Peyer's patch (tissue), 4 donors: Measurements from ENCODE around the gene CDH4. TPM values are rescaled to one million over a fixed set of nuclear protein-coding genes. Genes with fewer than 3 reads are reported as not detected.

Experiments
- DNase-seq, 3 donors: peaks; one replicate each; pipeline ENCODE4 v3.0.0-alpha.2; 2017 to 2019
- H3K27ac ChIP-seq, 4 donors: fragments of 200-600 bp; sonication (generic); one replicate each; pipeline ENCODE4 v1.5.1; 2016 to 2019
- H3K27me3 ChIP-seq, 2 donors: fragments of 200-600 bp; sonication (generic); one replicate each; pipeline ENCODE4 v1.5.1; 2019
- H3K36me3 ChIP-seq, 3 donors: fragments of 200-600 bp; sonication (generic); one replicate each; pipeline ENCODE4 v1.5.1; 2016 to 2019
- H3K4me1 ChIP-seq, 4 donors: fragments of 200-600 bp; sonication (generic); one replicate each; pipeline ENCODE4 v1.5.1; 2016 to 2019
- H3K4me3 ChIP-seq, 4 donors: fragments of 200-600 bp; sonication (generic); 1 replicate in 3 of 4; 2 replicates in 1 of 4; pipeline ENCODE4 v1.5.1; 2016 to 2019; ENCODE audit warnings: mild to moderate bottlenecking in 1 of 4
- H3K9me3 ChIP-seq, 4 donors: fragments of 200-600 bp; sonication (generic); one replicate each; pipeline ENCODE4 v1.5.1; 2016 to 2019; ENCODE audit warnings: mild to moderate bottlenecking in 1 of 4
- POLR2A ChIP-seq, 2 donors: fragments of 450-650 bp; IDR thresholded peaks; one replicate each; pipeline ENCODE4 v1.5.1; 2017; ENCODE audit warnings: antibody characterized with exemption in 2 of 2, mild to moderate bottlenecking in 2 of 2, moderate library complexity in 2 of 2
- total RNA-seq, 4 donors: library from RNA; depleted of rRNA; stranded (reverse); fragments of >200 nt; gene quantifications; one replicate each; pipeline ENCODE4 v1.1.0, GENCODE V29; 2016
- TF ChIP-seq, protein P1 (sequence below), 6 experiments: fragments of 450-650 bp in 4 of 6; fragments of 200-600 bp in 2 of 6; sonication (generic) in 1 of 6; IDR thresholded peaks; one replicate each; pipeline ENCODE4 v1.5.1; 2017 to 2019; ENCODE audit warnings: antibody characterized with exemption in 6 of 6, mild to moderate bottlenecking in 3 of 6, moderate library complexity in 1 of 6

The CDH4 gene
- total RNA-seq, 4 donors from 2014 or later: 0.27 TPM; not detected in 3

DNA sequence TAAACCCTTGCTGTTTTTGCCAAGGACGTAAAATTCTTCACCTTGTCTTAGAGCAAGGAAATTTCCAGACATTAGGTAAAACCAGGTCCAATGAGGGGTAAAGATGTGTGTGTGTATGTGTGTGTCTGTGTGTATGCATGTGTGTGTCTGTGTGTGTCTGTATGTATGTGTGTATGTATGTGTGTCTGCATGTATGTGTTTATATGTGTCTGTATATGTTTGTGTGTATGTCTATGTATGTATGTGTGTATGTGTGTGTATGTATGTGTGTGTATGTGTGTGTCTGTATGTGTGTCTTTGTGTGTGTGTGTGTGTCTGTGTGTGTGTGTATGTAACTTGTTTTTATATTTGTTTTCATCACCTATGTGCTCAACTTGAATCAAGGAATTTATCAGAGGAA, 439.9 kb downstream of the CDH4 start:
- no peaks in the 10 kb centered on the region for H3K9me3 ChIP-seq
- TF ChIP-seq, protein P1, sequence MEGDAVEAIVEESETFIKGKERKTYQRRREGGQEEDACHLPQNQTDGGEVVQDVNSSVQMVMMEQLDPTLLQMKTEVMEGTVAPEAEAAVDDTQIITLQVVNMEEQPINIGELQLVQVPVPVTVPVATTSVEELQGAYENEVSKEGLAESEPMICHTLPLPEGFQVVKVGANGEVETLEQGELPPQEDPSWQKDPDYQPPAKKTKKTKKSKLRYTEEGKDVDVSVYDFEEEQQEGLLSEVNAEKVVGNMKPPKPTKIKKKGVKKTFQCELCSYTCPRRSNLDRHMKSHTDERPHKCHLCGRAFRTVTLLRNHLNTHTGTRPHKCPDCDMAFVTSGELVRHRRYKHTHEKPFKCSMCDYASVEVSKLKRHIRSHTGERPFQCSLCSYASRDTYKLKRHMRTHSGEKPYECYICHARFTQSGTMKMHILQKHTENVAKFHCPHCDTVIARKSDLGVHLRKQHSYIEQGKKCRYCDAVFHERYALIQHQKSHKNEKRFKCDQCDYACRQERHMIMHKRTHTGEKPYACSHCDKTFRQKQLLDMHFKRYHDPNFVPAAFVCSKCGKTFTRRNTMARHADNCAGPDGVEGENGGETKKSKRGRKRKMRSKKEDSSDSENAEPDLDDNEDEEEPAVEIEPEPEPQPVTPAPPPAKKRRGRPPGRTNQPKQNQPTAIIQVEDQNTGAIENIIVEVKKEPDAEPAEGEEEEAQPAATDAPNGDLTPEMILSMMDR (IDR thresholded peaks at IDR 0.05): no peak
- no peak for TF ChIP-seq POLR2A (IDR thresholded peaks at IDR 0.05)
- no peaks in the 10 kb centered on the region for H3K27me3 ChIP-seq
- H3K4me1 ChIP-seq: no peaks in the 10 kb centered on the region
- DNase-seq: no peak
- no peaks in the 10 kb centered on the region for H3K36me3 ChIP-seq
- no peak overlapping the region for H3K4me3 ChIP-seq
- no peak overlapping the region for H3K27ac ChIP-seq

DNA sequence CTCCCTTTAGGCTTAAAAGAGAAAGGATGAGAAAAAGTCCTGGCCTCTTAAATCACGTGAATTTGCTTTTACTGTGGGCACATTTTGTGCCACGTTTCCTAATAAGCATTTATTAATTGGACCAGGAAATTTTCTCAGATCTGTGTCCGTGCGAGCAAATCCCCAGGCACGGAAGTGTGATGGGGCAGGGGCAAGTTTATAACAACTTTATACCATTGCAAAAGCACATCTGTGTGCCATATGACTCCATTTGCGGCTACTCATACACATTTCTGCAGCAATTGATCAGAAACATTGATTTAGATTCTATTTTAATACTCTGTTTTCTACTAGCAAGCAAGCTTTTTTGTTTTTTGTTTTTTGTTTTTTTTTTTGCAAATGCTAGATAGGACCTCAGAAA, 440.4 kb downstream of the CDH4 start:
- H3K36me3 ChIP-seq: no peaks in the 10 kb centered on the region
- no peak overlapping the region for H3K27ac ChIP-seq
- no peak for TF ChIP-seq POLR2A (IDR thresholded peaks at IDR 0.05)
- H3K27me3 ChIP-seq: no peaks in the 10 kb centered on the region
- H3K4me1 ChIP-seq: no peaks in the 10 kb centered on the region
- no peak overlapping the region for H3K4me3 ChIP-seq
- no peak for DNase-seq
- H3K9me3 ChIP-seq: no peaks in the 10 kb centered on the region

DNA sequence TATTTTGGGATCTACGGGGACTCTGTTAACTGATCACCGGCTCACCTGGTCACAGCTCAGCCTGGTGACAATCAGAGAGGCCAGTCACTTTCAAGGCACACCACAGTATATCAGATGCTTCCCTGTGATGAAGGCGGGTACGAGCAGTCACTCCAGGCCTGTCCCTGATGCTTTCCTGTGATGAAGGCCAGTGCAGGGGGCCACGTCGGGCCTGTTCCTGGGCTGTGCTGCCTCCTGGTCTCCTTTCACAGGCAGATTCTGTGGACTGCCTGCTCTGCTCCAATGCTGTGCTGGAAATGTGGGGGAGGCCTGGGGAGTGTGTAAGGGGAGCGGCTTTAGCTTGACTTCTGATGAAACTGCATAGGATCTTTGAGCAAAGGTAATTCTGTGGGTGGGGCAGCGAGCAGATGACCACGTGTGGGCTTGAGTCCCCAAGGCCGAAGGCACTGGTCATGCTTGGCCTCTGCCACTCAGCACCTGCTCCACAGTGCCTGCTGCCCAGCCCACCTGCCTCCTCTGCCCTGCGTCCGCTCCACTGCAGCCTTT, 441.1 kb downstream of the CDH4 start:
- H3K27me3 ChIP-seq: no peaks in the 10 kb centered on the region
- H3K36me3 ChIP-seq: no peaks in the 10 kb centered on the region
- DNase-seq: no peak
- no peak overlapping the region for H3K4me3 ChIP-seq
- no peaks in the 10 kb centered on the region for H3K9me3 ChIP-seq
- TF ChIP-seq, protein P1 (IDR thresholded peaks at IDR 0.05): no peak
- no peak for TF ChIP-seq POLR2A (IDR thresholded peaks at IDR 0.05)
- no peak overlapping the region for H3K27ac ChIP-seq
- no peaks in the 10 kb centered on the region for H3K4me1 ChIP-seq

DNA sequence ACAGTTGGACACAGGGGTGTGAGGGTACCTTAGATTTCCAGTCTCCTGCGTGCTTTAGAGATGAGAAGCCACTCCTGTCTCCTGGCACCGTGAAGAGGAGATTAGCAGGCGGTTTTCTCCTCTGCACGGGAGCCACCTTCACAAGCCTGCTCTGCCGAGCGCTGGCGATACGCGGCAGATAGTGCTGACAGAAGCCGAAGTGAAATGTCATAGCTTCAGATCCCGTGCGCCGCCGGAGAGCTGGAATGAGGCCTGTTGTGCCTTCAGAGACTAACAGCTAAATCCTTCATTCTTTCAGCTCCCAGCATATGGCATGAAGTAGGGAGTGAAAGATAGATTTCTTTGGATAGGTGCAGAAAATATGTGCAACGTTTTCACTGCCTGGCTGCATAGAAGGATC, 442.6 kb downstream of the CDH4 start:
- Histone ChIP-seq H3K27ac (no peak overlapping the region), H3K9me3 (no peaks in the 10 kb centered on the region), H3K4me3 (no peak overlapping the region), H3K4me1 (no peaks in the 10 kb centered on the region), H3K27me3 (no peaks in the 10 kb centered on the region), H3K36me3 (no peaks in the 10 kb centered on the region)
- TF ChIP-seq POLR2A (IDR thresholded peaks at IDR 0.05): no peak
- TF ChIP-seq, protein P1 (IDR thresholded peaks at IDR 0.05): no peak
- DNase-seq: no peak

DNA sequence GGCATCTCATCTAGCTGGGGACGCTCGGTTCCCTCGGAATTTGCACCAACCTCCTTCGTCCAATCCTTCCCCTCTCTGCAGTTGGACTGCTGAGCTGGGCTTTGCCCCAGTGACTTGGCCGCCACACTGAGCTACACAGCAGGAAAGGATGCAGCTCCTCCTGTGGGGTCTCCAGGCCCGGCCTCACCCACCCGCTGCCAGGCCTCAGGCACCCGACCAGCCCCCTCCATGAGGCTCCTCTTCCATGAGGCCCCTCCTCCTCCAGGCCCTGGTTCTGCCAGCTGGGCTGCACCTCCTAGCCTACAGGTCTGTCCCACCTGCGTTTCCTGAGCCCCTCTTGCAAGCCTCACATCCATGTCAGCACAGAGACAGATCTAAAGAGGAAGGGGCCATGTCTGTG, 443.7 kb downstream of the CDH4 start:
- no peak for TF ChIP-seq POLR2A (IDR thresholded peaks at IDR 0.05)
- TF ChIP-seq, protein P1 (IDR thresholded peaks at IDR 0.05): no peak
- H3K4me1 ChIP-seq: no peaks in the 10 kb centered on the region
- no peaks in the 10 kb centered on the region for H3K36me3 ChIP-seq
- H3K27ac ChIP-seq: no peak overlapping the region
- no peak overlapping the region for H3K4me3 ChIP-seq
- H3K9me3 ChIP-seq: no peaks in the 10 kb centered on the region
- no peaks in the 10 kb centered on the region for H3K27me3 ChIP-seq
- no peak for DNase-seq

DNA sequence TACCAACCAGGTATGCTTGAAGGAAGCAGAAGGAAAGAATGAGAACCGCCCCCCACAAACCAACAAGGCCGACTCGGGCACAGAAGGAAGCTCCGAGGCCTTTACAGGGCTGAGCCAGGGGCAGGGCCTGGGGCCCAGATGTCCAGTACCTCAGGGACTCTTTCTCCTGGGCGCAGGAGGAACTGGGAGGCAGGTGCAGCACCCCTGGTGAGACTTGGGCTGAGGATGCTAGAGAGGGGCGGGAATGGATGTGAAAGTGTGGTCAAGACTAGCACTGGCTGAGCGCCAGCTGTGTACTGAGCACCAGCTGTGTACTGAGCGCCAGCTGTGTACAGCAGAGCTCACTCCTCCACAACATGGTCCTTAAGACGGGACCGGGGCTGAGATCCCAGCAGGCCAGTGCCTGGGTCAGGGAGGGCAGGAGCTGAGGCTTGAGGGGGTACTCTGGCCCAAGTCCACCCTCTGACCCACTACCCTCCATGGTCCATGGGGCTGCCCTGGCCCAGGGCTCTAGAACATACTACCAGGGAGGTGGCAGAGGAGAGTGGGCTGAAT, 444.2 kb downstream of the CDH4 start:
- no peaks in the 10 kb centered on the region for H3K9me3 ChIP-seq
- H3K27ac ChIP-seq: no peak overlapping the region
- no peaks in the 10 kb centered on the region for H3K36me3 ChIP-seq
- H3K27me3 ChIP-seq: no peaks in the 10 kb centered on the region
- H3K4me1 ChIP-seq: no peaks in the 10 kb centered on the region
- no peak for TF ChIP-seq POLR2A (IDR thresholded peaks at IDR 0.05)
- TF ChIP-seq, protein P1 (IDR thresholded peaks at IDR 0.05): no peak
- DNase-seq: no peak
- H3K4me3 ChIP-seq: no peak overlapping the region
